HT-29 (cell line): ENCODE data around the gene ARHGEF19. TPM values are rescaled to one million over a fixed set of nuclear protein-coding genes. Genes with fewer than 3 reads are reported as not detected.
"Not testable (repeated sequence)": the region's sequence is repeated elsewhere in the genome, so short reads cannot be mapped to it uniquely, and the experiment has no call there.

Experiments used
- DNase-seq: peaks from one replicate; pipeline ENCODE4 v3.0.0-alpha.2; 2015; ENCODE audit warnings: low spot score
- total RNA-seq: library from RNA; depleted of rRNA; stranded (reverse); fragments of >200 nt; shearing (Covaris generic); gene quantifications from 2 replicates; pipeline ENCODE4 v1.2.3, GENCODE V29; 2014; rRNA removed

The ARHGEF19 gene
- 15.8 and 15.9 TPM in 2 replicates for total RNA-seq

GRCh38 chr1:16212251-16212961, at the start of gene ARHGEF19:
ARHGEF19 (minus strand) TSS chr1:16212652; CDS start chr1:16209054, 3,598 bp downstream.
- DNase-seq: peak; percentile 69

GRCh38 chr1:16262067-16262466, 49.6 kb upstream of the ARHGEF19 start:
- DNase-seq: no peak

GRCh38 chr1:16260814-16261213, 48.4 kb upstream of the ARHGEF19 start:
- no peak for DNase-seq

DNA sequence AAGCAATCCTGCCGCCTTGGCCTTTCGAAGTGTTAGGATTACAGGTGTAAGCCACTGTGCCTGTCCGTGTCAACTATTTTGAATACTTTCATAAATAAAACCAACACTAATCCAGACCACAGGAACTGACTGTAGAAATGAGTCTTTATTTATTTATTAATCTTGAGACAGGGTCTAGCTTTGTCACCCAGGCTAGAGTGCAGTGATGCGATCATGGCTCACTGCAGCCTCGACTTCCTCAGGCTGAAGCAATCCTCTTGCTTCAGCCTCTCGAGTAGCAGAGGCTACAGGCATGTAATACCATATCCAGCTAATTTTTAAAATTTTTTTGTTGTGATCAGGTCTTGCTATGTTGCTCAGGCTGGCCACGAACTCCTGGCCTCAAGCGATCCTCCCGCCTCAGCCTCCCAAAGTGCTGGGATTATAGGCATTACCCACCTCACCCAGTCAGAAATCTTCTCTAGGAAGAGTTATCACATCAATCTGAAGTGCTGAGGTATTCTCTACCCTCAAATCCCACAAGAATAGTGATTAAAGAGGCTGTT, 46.2 kb upstream of the ARHGEF19 start:
- no peak for DNase-seq

DNA sequence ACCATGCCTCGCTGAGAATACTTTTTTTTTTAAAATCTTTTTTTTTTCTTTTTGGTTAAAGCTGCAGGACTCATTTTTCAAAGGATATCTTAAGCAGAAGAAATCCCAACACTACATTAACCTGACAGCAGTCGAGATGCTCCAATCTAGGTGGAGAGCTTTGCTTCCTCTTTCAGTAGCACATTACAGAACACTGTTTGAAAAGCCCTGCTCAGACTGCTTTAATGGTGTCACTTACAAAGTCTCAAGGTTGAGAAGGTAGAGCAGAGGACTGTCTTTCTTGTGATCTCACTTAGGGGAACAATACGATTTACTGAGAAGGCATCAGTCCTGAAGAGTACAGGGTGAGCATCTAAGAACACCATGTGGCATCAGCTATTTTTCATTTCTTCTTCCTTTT, 45.5 kb upstream of the ARHGEF19 start:
- DNase-seq: no peak

DNA sequence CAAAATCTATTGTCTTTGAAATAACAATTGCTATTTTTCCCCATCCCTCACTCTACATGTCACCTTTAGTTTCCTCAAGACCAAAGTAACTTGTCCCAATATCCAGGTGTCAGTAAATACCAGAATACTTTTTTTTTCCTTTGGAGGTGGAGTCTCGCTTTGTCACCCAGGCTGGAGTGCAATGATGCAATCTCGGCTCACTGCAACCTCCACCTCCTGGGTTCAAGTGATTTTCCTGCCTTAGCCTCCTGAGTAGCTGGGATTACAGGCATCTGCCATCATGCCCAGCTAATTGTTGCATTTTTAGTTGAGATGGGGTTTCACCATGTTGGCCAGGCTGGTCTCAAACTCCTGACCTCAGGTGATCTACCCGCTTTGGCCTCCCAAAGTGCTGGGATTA, 45.1 kb upstream of the ARHGEF19 start:
- DNase-seq: not testable (repeated sequence)

GRCh38 chr1:16256478-16256877, 44.0 kb upstream of the ARHGEF19 start:
- DNase-seq: no peak

DNA sequence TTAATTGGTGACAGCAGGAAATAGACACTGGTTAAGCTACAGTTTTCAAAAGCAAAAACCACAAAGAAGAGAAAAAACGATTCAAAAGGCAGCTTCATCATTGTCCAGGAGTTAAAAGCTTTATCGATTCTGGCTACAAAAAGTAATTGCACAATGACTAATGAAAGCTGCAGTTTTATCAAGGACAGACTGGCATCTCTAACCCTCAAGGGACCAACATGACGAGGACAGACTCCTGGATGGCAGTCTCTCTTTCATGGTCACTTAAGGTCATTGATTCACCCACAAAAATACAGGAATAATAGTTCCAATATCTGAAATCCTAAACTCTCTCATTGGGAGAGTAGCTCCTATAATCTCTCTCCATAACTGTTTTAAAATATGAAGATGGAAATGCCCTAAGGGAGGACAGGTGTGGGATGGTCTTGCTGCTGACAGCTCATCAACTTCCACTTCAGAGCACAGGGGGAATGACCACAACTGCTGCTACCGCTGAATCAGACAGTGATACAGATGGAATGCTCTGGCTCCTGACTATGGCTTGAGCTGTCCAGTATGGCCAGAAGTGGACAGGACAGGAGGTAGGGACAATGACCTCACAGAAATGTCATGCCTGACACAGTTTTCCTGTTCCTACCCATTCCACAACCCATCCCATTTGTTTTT, 41.9 kb upstream of the ARHGEF19 start:
- no peak for DNase-seq

DNA sequence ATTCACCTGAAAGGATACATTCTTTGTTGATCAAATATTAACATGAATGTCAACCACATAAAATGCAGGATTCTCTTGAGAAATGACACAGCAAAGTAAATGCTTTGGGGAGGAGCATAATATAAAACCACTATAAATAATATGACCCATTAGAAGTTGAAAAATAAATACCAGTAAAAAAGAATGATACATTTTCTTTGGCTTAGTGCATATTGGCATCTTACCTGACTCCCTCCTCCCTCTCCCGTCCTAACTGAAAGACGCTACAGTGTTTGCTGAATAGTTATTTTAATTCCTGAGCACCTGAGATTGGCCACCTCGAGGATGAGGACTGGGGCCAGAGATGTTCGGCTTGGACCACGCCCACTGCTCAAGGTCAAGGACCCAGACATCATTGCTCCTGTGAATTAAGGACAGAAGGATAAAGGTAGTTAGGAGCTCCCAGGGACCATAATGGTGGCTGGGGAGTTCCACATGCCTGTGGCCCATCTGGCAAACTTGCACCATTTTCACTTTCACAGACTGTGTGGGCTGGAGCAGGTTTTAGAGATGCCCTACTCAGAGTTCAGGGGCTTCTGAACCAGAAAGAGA, 41.0 kb upstream of the ARHGEF19 start:
- DNase-seq: no peak

DNA sequence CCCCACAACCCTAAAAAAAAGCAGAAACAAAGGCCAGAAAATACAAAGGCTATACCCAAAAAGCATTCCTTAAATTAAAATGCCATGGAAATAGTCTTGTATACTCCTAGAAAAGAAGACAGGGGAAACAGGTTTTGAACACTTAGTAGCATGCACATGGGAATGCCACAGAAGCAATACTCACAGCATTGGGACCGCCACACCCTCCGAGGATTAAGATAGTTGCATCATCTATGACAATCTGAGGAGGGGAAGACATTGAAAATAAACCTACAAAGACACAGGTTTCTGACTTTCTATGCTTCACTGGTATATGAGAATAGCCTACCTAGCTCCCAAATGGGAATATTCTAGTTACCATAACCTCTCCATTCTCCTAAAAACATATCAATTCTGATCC, 40.5 kb upstream of the ARHGEF19 start:
- no peak for DNase-seq

DNA sequence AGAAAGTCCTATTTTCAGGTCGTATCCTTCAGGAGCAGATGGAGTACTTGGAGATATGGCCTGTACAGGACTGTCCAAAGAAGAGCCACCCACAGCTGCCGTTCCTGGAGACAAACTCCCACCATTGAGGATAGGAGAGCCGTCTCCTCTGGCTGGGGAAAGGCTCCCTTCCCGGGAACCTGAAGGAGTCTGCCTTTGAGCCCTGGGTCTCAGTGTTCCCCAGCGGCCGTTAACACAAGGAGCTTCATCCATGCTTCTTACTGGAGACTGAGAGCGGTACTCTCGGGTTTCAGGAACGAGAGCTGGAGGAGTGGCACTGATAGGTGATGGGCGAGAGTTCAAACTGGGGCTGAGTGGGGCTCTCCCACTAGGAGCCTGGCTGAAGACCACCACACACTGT, 38.9 kb upstream of the ARHGEF19 start:
- DNase-seq: no peak

GRCh38 chr1:16250524-16251251, 38.2 kb upstream of the ARHGEF19 start:
- no peak for DNase-seq

DNA sequence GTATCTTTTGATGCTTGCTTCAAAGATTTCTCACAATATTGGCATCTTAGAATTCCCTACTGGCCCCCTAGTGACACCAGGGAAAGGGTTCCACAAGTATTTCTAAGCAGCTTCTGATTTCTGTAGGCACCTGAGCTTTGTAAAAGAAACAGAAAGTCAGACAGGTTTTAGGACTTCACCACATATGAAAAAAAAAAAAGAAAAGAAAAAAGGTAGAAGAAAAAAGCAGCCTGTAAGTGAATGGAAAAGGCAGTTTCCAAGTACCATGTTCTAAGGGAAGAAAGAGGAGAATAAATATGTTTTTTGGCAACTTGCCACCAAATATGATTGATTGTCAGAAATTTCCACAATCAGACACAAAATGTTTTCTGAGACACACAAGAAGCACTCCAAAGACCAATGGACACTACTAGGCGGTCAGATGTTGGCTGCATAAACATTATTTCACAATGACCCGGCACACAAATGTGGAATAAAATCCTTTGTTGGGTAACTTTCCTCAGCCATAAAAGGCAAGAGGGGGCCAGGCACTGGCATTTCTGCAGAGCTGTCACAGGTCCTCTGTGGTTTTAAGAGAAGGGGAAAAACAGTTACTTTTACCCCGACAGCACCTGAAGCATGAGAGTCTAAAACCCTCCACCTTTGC, 37.3 kb upstream of the ARHGEF19 start:
- no peak for DNase-seq

GRCh38 chr1:16248603-16249516, 36.4 kb upstream of the ARHGEF19 start:
- DNase-seq: peak; percentile 73

DNA sequence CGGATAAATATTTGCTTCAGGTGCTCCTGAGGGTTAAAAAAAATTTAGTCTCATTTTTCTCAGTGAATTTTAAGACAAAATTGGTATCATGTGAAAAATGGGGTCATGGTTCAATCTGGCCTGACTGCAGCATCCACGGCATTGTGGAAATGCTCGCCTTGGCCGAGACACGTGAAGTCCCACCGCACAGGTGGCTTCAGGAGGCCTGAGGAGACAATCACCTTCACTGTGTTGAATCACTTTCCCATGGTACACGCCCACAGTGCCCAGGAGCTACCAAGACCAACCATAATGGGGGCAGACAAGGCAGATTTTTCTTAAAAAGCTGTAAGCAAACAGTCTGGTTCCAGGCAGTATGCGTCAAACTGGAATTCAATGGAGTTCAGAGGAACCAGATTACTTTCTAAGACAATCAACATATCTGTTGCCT, 35.6 kb upstream of the ARHGEF19 start:
- no peak for DNase-seq

- no peak for DNase-seq
Measured at GRCh38 chr1:16247441-16247840, 35.0 kb upstream of the ARHGEF19 start.

- no peak for DNase-seq
Measured at GRCh38 chr1:16246961-16247360, 34.5 kb upstream of the ARHGEF19 start.

DNA sequence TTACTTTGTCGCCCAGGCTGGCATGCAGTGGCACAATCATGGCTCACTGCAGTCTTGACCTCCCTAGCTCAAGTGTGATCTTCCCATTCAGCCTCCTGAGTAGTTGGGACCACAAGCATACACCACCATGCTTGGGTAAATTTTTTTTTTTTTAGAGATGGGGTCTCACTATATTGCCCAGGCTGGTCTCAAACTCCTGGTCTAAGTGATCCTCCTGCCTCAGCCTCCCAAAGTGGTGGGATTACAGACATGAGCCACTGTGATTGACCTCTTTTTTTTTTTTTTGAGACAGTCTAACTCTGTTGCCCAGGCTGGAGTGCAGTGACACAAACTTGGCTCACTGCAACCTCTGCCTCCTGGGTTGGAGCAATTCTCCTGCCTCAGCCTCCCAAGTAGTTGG, 33.8 kb upstream of the ARHGEF19 start:
- DNase-seq: not testable (repeated sequence)

DNA sequence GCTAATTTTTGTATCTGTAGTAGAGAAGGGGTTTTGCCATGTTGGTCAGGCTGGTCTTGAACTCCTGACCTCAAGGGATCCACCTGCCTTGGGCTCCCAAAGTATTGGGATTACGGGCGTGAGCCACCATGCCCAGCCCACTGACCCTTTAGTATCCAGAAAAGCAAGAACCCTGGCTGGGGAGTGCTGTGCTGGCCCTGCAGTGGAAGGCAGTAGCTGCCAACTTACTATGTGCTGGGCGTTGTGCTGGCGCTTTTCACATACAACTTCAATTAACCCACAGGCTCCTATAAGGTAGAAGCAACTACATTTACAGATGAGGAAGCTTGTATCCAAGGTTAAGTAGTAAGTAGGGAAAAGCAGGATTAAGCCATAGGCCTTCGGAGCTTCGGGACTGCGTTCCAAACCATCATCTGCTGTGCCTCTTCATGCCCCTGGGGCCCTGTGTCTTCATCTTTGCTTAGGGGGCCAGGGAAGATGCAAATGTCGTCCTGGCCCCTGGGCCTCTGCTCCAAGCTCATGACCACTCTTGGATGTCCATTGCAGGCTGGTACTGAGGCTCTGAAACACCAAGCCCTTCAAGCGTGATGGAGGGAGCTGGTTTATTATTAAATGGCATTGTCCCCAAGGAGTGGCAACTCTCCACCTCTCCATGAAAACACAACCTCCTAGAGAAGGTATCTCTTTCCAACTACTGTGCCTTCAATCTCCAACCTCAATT, 33.2 kb upstream of the ARHGEF19 start:
- no peak for DNase-seq
